HK-2 (cell line): Measurements from ENCODE around the gene NPLOC4.

ENCODE experiments used
- DNase-seq: peaks from one replicate; pipeline ENCODE4 v3.0.0-alpha.2; 2018; ENCODE audit not compliant: unreplicated experiment

The NPLOC4 gene

GRCh38 chr17:81566461-81567126 lies 70.3 kb downstream of the NPLOC4 start:
- peak; percentile 74 for DNase-seq

- DNase-seq: no peak
These were observed 71.7 kb downstream of the NPLOC4 start for GRCh38 chr17:81565231-81565630.

- no peak for DNase-seq
These were observed 72.1 kb downstream of the NPLOC4 start for GRCh38 chr17:81564778-81565177.

GRCh38 chr17:81563861-81564586 lies 72.9 kb downstream of the NPLOC4 start:
- no peak for DNase-seq

GRCh38 chr17:81561494-81561885 lies 75.4 kb downstream of the NPLOC4 start:
- no peak for DNase-seq

GRCh38 chr17:81558941-81559806 lies 77.7 kb downstream of the NPLOC4 start:
- DNase-seq: no peak

GRCh38 chr17:81558115-81558468 lies 78.8 kb downstream of the NPLOC4 start:
- DNase-seq: no peak

- DNase-seq: no peak
These were observed 79.4 kb downstream of the NPLOC4 start for GRCh38 chr17:81557276-81558114.

- DNase-seq: no peak
These were observed 80.0 kb downstream of the NPLOC4 start for GRCh38 chr17:81556863-81557262.

GRCh38 chr17:81556175-81556691 lies 80.7 kb downstream of the NPLOC4 start:
- peak; percentile 48 for DNase-seq

GRCh38 chr17:81553616-81554181 lies 83.2 kb downstream of the NPLOC4 start:
- peak; percentile 84 for DNase-seq

GRCh38 chr17:81553018-81553615 lies 83.8 kb downstream of the NPLOC4 start:
- peak; percentile 81 for DNase-seq

- peak; percentile 78 for DNase-seq
These were observed 84.5 kb downstream of the NPLOC4 start, which contains the start of gene FAAP100 for GRCh38 chr17:81552244-81553017. TSS of gene FAAP100 (minus strand) at chr17:81552353. CDS start at chr17:81552330, 23 bp downstream.

GRCh38 chr17:81551458-81552243 lies 85.3 kb downstream of the NPLOC4 start:
- peak; percentile 41 for DNase-seq

GRCh38 chr17:81550830-81551457 lies 86.0 kb downstream of the NPLOC4 start:
- no peak for DNase-seq

GRCh38 chr17:81550285-81550684 lies 86.6 kb downstream of the NPLOC4 start:
- no peak for DNase-seq

- DNase-seq: no peak
These were observed 87.1 kb downstream of the NPLOC4 start for GRCh38 chr17:81549826-81550225.

GRCh38 chr17:81549031-81549557 lies 87.8 kb downstream of the NPLOC4 start:
- no peak for DNase-seq
